ENCODE data around the gene STK24. TPM values are rescaled to one million over a fixed set of nuclear protein-coding genes. Genes with fewer than 3 reads are reported as not detected.

Gene STK24
- total and polyA plus RNA-seq, 7 donors: 27.2 to 58.1 (median 34.3) TPM

DNA sequence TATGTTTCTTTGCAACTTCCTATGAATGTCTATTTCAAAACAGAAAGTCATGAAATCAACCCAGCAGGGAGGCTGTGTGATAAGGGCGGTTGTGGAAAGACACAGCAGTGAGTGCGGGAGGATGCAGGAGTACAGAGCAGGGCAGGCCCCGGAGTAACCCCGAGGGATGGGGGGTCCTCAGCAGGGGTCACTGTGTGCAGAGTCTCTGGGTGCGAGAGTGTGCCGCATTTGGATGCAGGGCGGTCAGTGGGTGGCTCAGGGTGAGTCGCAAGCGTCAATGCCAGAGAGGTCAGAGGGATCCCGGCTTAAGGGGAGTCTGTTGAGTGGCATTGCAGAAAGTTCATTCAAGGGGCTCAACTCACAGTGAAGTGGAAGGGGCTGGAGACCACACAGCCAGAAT lies 147.8 kb downstream of the STK24 start:
- TF ChIP-seq, protein P1, sequence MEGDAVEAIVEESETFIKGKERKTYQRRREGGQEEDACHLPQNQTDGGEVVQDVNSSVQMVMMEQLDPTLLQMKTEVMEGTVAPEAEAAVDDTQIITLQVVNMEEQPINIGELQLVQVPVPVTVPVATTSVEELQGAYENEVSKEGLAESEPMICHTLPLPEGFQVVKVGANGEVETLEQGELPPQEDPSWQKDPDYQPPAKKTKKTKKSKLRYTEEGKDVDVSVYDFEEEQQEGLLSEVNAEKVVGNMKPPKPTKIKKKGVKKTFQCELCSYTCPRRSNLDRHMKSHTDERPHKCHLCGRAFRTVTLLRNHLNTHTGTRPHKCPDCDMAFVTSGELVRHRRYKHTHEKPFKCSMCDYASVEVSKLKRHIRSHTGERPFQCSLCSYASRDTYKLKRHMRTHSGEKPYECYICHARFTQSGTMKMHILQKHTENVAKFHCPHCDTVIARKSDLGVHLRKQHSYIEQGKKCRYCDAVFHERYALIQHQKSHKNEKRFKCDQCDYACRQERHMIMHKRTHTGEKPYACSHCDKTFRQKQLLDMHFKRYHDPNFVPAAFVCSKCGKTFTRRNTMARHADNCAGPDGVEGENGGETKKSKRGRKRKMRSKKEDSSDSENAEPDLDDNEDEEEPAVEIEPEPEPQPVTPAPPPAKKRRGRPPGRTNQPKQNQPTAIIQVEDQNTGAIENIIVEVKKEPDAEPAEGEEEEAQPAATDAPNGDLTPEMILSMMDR (IDR thresholded peaks at IDR 0.05): no peak
- Histone ChIP-seq H3K27ac (no peak overlapping the region), H3K27me3 (ENCODE audit: insufficient read depth in 3 of 3, low read length in 2 of 3) (no peaks in the 10 kb centered on the region), H3K9me3 (no peaks in the 10 kb centered on the region), H3K4me1 (no peaks in the 10 kb centered on the region), H3K36me3 (ENCODE audit: insufficient read depth in 1 of 2, low read depth in 1 of 2) (peaks cover 0 to 5% of the 10 kb centered on the region in 2 donors), H3K4me3 (no peak overlapping the region)
- ATAC-seq (no peak), DNase-seq (no peak)
- intact Hi-C loops (cut with DNase I): no loop called here
- WGBS, 3 donors: 85% methylated on average over 10 of the region's 10 CpGs

- Histone ChIP-seq H3K36me3 (ENCODE audit: insufficient read depth in 1 of 2, low read depth in 1 of 2) (peaks cover 0 to 5% of the 10 kb centered on the region in 2 donors), H3K4me3 (peak overlapping the region; percentile 59), H3K9me3 (no peaks in the 10 kb centered on the region), H3K27ac (peak overlapping the region; percentile 68), H3K27me3 (ENCODE audit: insufficient read depth in 3 of 3, low read length in 2 of 3) (no peaks in the 10 kb centered on the region), H3K4me1 (no peaks in the 10 kb centered on the region)
- intact Hi-C loops (cut with DNase I): no loop called here
- DNase-seq (no peak), ATAC-seq (peak in 2 of 4 donors; percentile 17 to 38)
- TF ChIP-seq, protein P1 (IDR thresholded peaks at IDR 0.05): no peak
- 88 to 94% (median 88%) methylated on average over 15 of the region's 15 CpGs for WGBS, 3 donors
Observed at GRCh38 chr13:98428256-98428966, 148.5 kb downstream of the STK24 start.

DNA sequence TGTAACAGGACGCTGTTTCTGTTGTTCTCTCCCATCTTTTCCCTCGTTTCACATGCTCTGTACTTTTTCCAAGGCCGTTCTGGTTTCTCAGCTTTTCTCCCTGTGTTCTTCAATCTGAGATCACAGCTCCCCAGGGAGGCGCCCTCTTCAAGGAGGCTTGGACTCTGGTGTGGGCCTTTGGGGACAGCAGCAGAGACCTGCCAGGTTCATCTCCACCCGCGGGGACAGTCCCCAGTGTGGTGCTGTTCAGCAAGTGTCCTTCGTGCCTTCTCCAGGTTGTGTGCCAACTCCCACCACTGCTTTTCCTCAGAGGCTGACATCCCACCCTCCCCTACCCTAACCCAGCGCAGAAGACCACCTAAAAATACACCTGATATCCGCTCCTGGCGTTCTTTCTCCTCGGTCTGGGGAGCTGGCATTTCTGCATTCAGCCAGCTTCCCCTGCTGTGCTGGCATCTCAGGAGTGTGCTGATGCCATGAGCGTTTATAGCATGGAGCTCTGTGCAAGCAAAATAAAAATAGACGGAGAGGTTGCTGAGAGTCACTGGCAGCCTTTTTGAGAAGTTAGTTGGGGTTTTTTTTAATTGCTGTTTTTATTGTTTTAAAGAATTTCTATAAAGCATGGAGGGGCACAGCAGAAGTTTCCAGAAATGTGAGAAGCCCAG lies 149.4 kb downstream of the STK24 start:
- Histone ChIP-seq H3K4me1 (no peaks in the 10 kb centered on the region), H3K9me3 (no peaks in the 10 kb centered on the region), H3K27me3 (ENCODE audit: insufficient read depth in 3 of 3, low read length in 2 of 3) (no peaks in the 10 kb centered on the region), H3K36me3 (ENCODE audit: insufficient read depth in 1 of 2, low read depth in 1 of 2) (peaks cover 2 to 5% of the 10 kb centered on the region in 2 donors), H3K4me3 (peak overlapping the region; percentile 59), H3K27ac (peak overlapping the region; percentile 68)
- TF ChIP-seq, protein P1 (IDR thresholded peaks at IDR 0.05): no peak
- DNase-seq (no peak), ATAC-seq (peak; percentile 68 to 94 (median 87))
- WGBS, 3 donors: 31 to 47% (median 34%) methylated on average over 13 of the region's 13 CpGs
- intact Hi-C loops (cut with DNase I): no loop called here

GRCh38 chr13:98423417-98423816 lies 153.5 kb downstream of the STK24 start:
- no peak overlapping the region for H3K27ac ChIP-seq
- TF ChIP-seq, protein P1 (IDR thresholded peaks at IDR 0.05): no peak
- 80 to 89% (median 87%) methylated on average over 7 of the region's 7 CpGs for WGBS, 3 donors
- H3K4me3 ChIP-seq: no peak overlapping the region
- H3K9me3 ChIP-seq: no peaks in the 10 kb centered on the region
- no peaks in the 10 kb centered on the region for H3K4me1 ChIP-seq
- peaks cover 2 to 5% of the 10 kb centered on the region in 2 donors for H3K36me3 ChIP-seq (ENCODE audit: insufficient read depth in 1 of 2, low read depth in 1 of 2)
- intact Hi-C loops (cut with DNase I): no loop called here
- H3K27me3 ChIP-seq (ENCODE audit: insufficient read depth in 3 of 3, low read length in 2 of 3): no peaks in the 10 kb centered on the region
- DNase-seq (no peak), ATAC-seq (no peak)
